GM23248 (cell line): ENCODE results near the gene ZFP36L1.

Source experiments
- EZH2 ChIP-seq: fragments of 200-600 bp; sonication (generic); IDR thresholded peaks from 2 replicates; pipeline ENCODE4 v1.6.1; 2018; ENCODE audit warnings: antibody characterized with exemption, mild to moderate bottlenecking; ENCODE audit not compliant: insufficient read depth, poor library complexity, severe bottlenecking
- EZH2phosphoT487 ChIP-seq: fragments of 200-600 bp; sonication (generic); IDR thresholded peaks from 2 replicates; pipeline ENCODE4 v1.6.1; 2018; ENCODE audit warnings: antibody characterized with exemption, moderate library complexity, mild to moderate bottlenecking, low read depth; ENCODE audit not compliant: insufficient read depth

- TF ChIP-seq EZH2phosphoT487 (no peak), EZH2 (no peak)
Observed at GRCh38 chr14:68800953-68801352, 8.1 kb upstream of the ZFP36L1 start.
